GM21737 (cell line): ENCODE results near the gene APOA4.

Source experiments
- ATAC-seq: cut with Tn5 transposase; IDR thresholded peaks from one replicate; pipeline ENCODE4 v1.9.1; 2021; ENCODE audit warnings: mild to moderate bottlenecking, moderate library complexity; ENCODE audit not compliant: unreplicated experiment

Gene APOA4

DNA sequence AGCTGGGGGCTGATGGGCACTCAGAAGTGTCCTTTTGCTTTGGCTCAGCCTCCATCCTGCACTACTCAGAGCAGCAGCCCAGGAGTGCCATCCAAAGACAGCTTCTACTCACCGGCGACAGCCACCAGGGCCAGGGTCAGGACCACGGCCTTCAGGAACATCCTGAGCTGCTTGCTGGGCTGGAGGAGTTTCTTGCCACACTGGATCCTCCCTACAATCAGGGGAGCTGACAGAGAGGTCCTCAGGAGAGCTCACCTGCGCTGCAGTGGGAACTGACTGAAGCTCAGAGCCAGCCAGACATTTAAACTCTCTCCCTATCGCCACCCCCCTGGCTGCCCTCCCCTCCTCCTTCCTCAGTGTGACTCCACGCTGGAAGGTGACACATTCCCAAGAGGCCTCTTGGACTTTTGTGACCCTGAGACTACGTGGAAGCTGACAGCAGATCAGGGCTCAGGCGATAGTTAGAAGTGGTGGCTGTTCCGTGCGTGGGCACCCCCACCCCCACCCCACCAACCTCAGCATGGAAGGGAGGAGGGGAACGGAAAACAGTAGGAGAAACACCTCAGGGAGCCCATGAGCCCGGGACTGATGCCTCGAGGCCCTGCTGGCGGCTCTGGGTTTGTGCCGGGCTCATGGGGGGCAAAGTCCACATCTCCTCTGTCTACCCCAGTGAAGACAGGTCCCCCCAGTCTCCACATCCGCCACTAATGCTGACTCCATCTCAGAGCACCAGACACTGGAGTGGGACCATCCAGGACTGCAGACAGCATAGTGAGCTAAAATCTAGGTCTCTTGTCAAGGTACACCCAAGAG, at the start of gene APOA4:
APOA4 (minus strand) TSS at position 274 of the 813 bp plus-strand sequence; CDS start at position 161, 113 bp downstream.
- no peak for ATAC-seq

GRCh38 chr11:116871248-116871647, 48.1 kb upstream of the APOA4 start:
- no peak for ATAC-seq

- no peak for ATAC-seq
Measured at GRCh38 chr11:116870054-116870453, 47.0 kb upstream of the APOA4 start.

DNA sequence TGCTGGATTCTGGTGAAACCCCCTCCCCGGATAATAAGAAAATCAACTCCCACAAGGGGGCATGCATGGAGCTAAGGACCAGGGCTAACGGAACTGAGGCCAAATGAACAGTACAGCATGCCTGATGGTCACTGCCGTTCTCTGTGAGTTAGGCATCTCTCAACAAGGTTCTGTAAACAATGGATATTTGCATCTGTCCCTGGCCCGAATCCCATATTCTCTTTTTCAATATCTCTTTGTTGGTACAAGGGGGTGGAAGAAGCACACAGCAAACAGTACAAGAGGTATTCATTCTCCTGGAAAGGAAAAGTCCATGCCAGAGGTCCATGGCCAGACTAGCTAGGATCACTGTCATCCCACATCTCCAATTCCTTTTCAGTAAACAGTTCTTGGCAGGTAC, 46.5 kb upstream of the APOA4 start:
- no peak for ATAC-seq

DNA sequence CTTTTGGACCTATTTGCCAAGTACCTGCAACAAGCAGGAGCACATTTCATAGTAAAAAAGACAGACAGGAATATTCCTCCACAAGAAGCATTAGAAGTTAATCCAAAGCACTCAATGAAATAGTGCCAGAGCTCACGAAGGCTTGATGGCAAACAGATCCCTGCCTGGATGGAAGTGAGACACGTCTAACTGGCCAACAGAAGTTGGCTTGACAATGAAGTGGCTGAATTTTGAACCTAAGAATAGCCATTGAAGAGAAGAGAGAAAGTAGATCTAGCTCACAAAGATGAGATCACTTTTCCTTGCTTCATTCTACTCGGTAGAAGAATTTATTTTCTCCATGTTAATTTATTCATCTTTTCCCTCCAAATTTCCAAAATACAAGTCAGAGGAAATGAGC, 45.0 kb upstream of the APOA4 start:
- no peak for ATAC-seq

- no peak for ATAC-seq
Measured at GRCh38 chr11:116867619-116868018, 44.5 kb upstream of the APOA4 start.

DNA sequence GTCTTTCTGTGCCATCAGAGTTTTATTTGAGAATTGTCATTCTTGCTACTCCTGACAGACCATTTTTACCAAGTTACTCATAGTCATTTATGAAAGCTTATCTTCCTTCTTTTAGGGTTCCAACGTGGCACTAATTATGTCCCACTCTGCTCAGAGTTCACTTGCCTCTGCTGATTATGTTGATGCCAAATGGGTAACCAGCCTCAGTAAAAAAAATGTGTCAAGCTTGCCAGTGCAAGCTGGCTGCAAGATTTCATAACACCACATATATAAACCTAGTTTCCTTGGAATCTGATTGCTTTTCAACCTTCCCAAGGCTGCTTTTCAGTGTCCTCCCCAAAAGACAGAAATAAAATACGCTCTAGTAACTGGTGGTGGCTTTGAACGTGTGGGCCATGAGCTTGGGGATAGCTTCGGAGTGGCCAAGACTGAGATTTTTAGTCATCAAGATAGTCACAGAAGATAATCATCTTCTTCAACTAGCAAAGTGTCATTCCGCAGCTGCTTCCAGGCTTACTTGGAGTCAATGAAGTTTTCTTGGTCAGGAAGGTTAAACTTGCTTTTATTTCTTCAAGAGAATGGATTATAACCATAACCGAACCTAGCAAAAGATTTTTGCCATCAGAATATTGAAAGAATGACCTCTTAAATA, 43.8 kb upstream of the APOA4 start:
- no peak for ATAC-seq

- ATAC-seq = no peak
Measured at GRCh38 chr11:116865696-116866095, 42.6 kb upstream of the APOA4 start.

DNA sequence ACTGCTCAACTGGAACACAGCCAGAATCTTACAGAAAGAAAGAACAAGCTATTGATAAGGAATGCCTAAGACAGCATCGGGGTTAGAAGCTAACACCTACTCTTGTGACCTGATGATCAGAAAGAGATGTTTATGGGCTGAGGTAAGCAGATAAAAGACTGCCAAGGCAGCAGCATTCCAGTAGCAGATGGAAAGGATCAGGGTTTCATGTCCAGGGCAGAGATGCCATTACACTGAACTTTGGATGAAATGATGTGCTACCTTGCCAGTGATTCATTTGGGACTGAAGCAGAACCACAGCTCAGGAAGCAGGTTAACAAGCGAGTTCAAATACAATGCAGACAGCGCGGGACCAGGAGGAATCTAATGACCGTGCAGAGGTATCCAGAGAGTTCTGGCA, 41.4 kb upstream of the APOA4 start:
- ATAC-seq = no peak

DNA sequence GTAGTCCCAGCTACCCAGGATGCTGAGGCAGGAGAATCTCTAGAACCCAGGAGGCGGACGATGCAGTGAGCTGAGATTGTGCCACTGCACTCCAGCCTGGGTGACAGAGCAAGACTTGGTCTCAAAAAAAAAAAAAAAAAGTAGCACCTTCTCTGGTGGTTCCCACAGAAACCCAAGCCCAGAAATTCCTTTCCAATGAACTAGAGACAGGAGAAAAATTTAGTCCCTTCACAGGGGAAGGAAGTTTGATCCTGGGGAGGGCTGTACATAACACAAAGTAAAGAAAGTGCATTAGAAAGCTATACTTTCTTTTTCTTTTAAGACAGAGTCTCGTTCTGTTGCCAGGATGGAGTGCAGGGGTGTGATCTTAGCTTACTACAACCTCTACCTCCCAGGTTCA, 39.8 kb upstream of the APOA4 start:
- ATAC-seq = no peak

DNA sequence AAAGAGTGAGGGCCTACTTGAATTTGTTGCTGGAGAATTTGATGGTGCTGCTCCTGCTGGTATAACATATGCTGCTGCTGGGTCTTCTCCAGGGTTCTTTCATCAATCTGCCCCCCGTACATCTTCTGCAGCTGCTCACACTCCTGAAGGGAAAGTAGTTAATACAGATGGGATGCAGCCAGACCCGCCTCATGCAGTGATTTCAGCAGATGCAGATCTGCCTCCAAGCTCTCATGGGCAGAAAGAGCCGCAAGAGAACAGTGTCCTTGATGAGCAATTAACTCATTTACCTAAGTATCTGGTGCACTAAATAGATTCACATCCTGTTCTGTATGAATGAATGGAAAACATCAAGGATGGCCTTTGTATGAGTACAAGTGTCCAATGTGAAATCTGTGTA, 39.1 kb upstream of the APOA4 start:
- ATAC-seq = no peak

DNA sequence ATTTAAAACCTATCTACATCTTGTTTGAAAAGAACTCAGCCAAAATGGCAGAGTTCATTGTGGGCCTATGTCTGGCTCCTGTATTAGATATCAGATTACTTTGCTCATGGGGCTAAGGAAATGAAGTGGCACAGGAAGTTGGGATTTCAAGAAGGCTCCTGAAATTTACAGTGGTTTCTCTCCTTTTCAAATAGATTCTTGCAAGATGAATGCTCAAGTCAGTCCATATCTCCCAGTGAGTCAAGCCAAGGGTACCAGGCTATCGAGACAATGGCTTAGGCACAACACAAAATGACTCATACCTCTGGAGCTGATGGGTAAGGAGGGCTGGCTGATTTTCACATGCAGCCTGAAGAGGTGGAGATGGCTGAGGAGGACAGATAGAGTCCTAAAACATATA, 38.4 kb upstream of the APOA4 start:
- ATAC-seq = no peak

DNA sequence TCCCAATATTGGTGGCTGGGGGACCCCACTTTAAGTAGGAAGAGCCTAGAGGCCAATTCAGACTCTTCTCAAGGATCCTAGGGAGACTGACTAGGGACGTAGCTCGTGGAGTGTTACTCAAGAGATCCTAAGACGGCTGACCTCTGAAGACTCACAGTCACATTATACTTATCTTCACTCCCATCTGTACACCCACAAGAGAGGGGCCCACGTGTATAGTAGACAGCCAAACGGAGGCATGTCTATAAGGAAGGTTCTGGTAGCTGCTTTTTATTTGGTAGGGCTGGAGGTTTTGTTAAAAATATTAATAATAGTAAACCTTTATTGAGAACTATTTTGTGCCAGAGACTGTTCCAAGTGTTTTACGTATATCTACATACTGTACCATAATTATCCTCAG, 37.2 kb upstream of the APOA4 start:
- ATAC-seq = no peak

DNA sequence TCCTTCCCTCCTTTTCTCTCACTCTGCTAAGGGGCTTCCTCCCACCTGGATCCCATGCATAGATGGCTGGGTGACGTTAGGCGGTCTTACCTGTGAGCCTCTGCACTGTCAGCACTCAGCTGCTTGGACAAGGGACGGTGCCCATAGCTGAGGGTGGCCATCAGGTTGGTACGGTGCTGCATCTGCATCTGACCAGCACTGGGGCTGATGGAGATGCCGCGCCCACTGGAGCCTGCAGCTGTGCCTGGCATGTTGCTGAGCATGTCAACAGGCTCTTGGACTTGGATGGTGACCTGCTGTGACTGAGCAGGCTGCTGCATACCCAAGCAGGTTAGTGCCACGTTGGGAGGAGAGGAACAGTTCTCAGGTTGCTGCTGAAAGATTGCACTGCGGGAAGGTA, 36.1 kb upstream of the APOA4 start:
- ATAC-seq = no peak

DNA sequence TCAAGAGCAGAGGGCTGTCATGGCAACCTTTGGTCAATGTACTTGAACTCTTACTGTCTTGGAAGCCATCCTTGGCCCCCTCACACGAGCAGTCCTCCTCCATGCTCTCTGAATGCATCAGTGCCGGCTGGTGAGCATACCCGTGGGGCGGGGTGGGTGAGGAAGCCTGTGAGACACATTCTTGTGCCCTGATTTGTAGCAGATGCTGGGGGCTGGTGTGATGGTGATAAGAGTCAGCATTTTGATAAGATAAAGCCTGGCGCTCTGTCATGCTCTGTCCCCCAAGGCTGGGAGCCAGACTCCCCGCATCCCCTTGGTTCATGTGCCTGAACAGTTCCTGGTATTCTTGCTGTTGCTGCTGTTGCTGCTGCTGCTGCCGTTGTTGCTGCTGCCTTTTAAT, 34.8 kb upstream of the APOA4 start:
- no peak for ATAC-seq

- ATAC-seq = no peak
Measured at GRCh38 chr11:116857316-116857715, 34.2 kb upstream of the APOA4 start.

- ATAC-seq = no peak
Measured at GRCh38 chr11:116856423-116856822, 33.3 kb upstream of the APOA4 start.

- ATAC-seq = no peak
Measured at GRCh38 chr11:116855413-116855812, 32.3 kb upstream of the APOA4 start.

GRCh38 chr11:116853461-116854073, 30.5 kb upstream of the APOA4 start:
- ATAC-seq = peak; percentile 84

DNA sequence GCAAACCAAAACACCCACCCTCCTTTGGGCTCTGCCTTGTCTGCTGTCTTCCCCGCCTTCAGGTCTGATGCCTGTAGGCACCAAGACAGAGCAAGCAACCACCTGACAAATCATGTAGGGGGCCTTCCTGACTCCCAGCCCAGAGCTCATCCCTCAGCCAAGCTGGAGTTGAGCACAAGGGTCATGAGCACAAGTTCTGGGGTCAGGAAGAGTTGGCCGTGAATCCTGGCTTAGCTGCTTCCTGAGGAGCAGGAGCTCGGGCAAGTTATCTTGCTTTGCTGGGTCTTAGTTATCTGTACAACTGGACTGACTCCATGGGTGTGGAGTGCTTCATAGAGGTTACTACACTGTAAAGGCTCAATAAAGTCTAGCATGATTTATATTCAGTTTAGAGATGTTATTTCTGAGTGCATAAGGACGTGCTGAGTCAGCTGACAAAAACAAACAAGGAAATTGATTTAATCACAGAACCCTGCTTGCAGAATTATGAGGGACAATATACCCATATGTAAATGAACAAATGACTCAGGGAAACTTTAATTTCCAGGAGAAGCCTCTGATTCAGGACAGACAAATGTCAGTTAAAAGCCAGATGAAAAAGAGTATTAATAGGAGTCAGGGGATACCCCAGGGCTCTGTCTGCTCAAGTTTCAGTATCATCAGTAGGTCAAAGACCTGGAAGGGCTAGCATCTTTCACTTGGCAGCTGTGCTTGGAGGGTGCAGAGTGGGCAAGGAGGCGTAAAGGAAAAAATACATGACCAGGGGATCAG, 29.3 kb upstream of the APOA4 start:
- ATAC-seq = no peak

DNA sequence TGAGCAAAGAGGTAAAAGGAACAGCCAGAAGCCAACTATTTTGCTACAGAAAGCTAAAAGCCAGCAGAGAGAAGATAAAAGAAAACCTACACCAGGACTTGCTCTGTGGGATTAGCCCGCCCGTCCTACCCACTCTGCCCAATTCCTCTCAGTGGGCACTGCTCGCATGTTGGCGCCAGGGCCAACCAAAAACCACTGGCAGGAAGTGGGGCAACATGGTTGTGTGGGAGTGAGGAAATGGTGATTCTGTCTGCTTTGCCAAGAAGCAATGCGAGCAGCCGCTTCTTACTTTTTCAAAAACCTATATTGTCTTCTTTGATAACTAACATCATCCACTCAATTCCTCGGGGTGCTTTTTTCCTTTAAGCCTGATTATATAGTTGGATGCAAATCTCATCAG, 28.5 kb upstream of the APOA4 start:
- ATAC-seq = no peak
